Left renal cortex interstitium (tissue), 4 donors: Measurements from ENCODE around the gene MRC1. TPM values are rescaled to one million over a fixed set of nuclear protein-coding genes. Genes with fewer than 3 reads are reported as not detected.

Source experiments
- DNase-seq, 4 donors: peaks; one replicate each; pipeline ENCODE4 v3.0.0-alpha.2; 2013; ENCODE audit warnings: low read depth in 4 of 4, low spot score in 2 of 4, missing footprints in 1 of 4
- polyA plus RNA-seq, 4 donors: library from polyadenylated mRNA; unstranded; fragments of 120-200 nt; gene quantifications; one replicate each; pipeline ENCODE4 v1.2.1, GENCODE V29; 2013; ENCODE audit not compliant: insufficient read length in 4 of 4

Gene MRC1
- polyA plus RNA-seq, 4 donors, result 8.2 to 11.8 (median 9.6) TPM

DNA sequence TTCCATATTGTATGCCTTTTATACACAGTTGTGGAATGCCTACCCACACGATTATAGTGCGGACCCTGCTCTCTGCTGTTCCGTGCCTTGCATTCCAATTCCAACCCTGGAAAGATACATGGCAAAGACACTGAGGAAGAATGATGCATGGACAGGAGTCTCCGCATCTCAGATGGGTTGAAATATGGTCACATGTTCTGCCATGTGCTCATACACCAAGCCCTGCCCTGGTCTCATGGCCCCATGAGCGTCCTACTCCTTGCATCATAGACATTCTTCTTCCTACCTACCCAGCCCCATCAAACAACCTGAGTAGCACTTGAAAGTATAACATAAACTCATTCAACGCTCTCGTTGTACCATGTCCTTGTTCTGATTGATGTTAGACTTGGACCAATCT lies 148.9 kb downstream of the MRC1 start:
- DNase-seq, result no peak

DNA sequence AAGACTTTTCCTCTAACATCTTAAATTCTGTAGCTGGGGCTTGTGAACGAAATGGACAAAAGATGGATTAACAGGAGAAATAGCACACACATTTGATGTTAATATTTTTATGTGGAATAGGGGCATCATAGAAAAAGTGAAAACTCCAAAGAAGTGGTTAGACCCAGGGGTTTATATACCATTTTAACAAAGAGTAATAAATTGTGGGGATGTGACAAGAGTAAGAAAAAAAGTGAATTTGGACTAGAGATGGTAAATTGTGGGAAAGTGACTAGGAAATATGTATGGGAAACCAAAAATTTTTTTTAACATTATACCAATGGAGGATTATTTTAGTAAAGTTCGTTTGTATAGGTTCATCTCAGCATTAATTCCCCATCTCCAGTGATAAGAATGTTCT lies 150.7 kb downstream of the MRC1 start:
- DNase-seq, result no peak

Other genes starting within 250 kb of the MRC1 start
- gene HACD1, start 192.0 kb upstream of the MRC1 start, polyA plus RNA-seq, result 10 to 100 TPM; 11.1 to 15.2 (median 12.8) TPM
- 10 to 100 TPM; 27.4 to 29.5 (median 29.1) TPM for gene STAM, start 165.2 kb upstream of the MRC1 start, polyA plus RNA-seq
- under 1 TPM; 0.19 to 0.31 (median 0.25) TPM for gene TMEM236, start 57.1 kb upstream of the MRC1 start, polyA plus RNA-seq
- not detected for gene SLC39A12, start 142.6 kb downstream of the MRC1 start, polyA plus RNA-seq